GM12878 (cell line): ENCODE results near the gene ALG8.

ENCODE experiments used
- CHD2 ChIP-seq: IDR thresholded peaks from 2 replicates; pipeline ENCODE4 v1.6.1; 2011; ENCODE audit warnings: low read depth, low read length, improper control_type of control experiment, borderline replicate concordance
- EP300 ChIP-seq, 2 experiments: fragments of 150-350 bp in 1 of 2; IDR thresholded peaks; 2 replicates each; pipeline ENCODE4 v1.6.1; 2011 to 2012; ENCODE audit warnings: low read depth in 2 of 2, low read length in 2 of 2, borderline replicate concordance in 1 of 2, improper control_type of control experiment in 1 of 2, inconsistent platforms in 1 of 2; ENCODE audit not compliant: control insufficient read depth in 1 of 2
- FOXK2 ChIP-seq: fragments of 450-650 bp; IDR thresholded peaks from 2 replicates; pipeline ENCODE4 v1.6.1; 2017; ENCODE audit warnings: mild to moderate bottlenecking, moderate library complexity
- HDAC2 ChIP-seq: fragments of 200-600 bp; sonication (generic); IDR thresholded peaks from 2 replicates; pipeline ENCODE4 v1.6.1; 2017
- JUNB ChIP-seq: IDR thresholded peaks from 2 replicates; pipeline ENCODE4 v1.6.1; 2016; ENCODE audit warnings: antibody characterized with exemption, mild to moderate bottlenecking
- NRF1 ChIP-seq: conservative IDR thresholded peaks from 2 replicates; pipeline ENCODE4 v1.6.1; 2011; ENCODE audit warnings: mild to moderate bottlenecking, low read depth, low read length, improper control_type of control experiment
- POLR2AphosphoS5 ChIP-seq: IDR thresholded peaks from 2 replicates; pipeline ENCODE4 v1.6.1; 2011; ENCODE audit warnings: mild to moderate bottlenecking, low read length, inconsistent platforms
- SIX5 ChIP-seq: IDR thresholded peaks from 2 replicates; pipeline ENCODE4 v1.6.1; 2011; ENCODE audit warnings: mild to moderate bottlenecking, low read depth, low read length, moderate library complexity; ENCODE audit not compliant: severe bottlenecking
- ZNF217 ChIP-seq: fragments of 450-650 bp; IDR thresholded peaks from 2 replicates; pipeline ENCODE4 v1.6.1; 2017; ENCODE audit warnings: antibody characterized with exemption, mild to moderate bottlenecking
- TF ChIP-seq, protein P1 (sequence below): IDR thresholded peaks from 2 replicates; pipeline ENCODE4 v1.6.1; 2012; ENCODE audit warnings: low read depth, low read length, improper control_type of control experiment
- TF ChIP-seq, protein P2 (sequence below), 3 experiments: IDR thresholded peaks in 2 of 3; conservative IDR thresholded peaks in 1 of 3; 2 replicates each; pipeline ENCODE4 v1.5.1; 2011; ENCODE audit warnings: low read depth in 3 of 3, low read length in 3 of 3, mild to moderate bottlenecking in 3 of 3, control low read depth in 2 of 3, moderate library complexity in 2 of 3, inconsistent platforms in 1 of 3, mixed read lengths in 1 of 3; ENCODE audit not compliant: control insufficient read depth in 2 of 3, insufficient read depth in 1 of 3; ENCODE audit errors: extremely low read depth in 1 of 3
- TF ChIP-seq, protein P3 (sequence below): IDR thresholded peaks from 2 replicates; pipeline ENCODE4 v1.6.1; 2011; ENCODE audit warnings: low read depth, mild to moderate bottlenecking, low read length, moderate library complexity, borderline replicate concordance; ENCODE audit errors: extremely low read depth

DNA sequence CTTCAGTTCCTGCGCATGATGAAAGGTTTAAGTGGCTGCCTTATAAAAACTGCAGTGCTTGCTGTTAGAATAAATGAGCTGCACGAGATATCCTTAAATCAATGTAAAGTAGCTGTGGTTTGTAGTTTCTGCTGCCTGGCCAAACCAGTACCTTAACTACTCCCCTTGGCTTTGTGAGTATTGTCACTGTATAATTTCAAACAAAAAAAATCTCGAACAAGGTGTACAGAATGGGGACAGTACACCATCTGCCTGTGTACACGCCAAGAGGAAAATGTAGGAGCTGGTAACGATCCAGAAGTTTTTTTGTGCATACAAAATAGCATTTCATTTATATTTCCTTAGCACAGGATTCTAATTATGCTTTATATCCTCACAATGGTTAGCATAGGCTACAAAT lies 39.2 kb downstream of the ALG8 start:
- TF ChIP-seq, protein P1, sequence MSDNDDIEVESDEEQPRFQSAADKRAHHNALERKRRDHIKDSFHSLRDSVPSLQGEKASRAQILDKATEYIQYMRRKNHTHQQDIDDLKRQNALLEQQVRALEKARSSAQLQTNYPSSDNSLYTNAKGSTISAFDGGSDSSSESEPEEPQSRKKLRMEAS, result no peak
- TF ChIP-seq, protein P2, sequence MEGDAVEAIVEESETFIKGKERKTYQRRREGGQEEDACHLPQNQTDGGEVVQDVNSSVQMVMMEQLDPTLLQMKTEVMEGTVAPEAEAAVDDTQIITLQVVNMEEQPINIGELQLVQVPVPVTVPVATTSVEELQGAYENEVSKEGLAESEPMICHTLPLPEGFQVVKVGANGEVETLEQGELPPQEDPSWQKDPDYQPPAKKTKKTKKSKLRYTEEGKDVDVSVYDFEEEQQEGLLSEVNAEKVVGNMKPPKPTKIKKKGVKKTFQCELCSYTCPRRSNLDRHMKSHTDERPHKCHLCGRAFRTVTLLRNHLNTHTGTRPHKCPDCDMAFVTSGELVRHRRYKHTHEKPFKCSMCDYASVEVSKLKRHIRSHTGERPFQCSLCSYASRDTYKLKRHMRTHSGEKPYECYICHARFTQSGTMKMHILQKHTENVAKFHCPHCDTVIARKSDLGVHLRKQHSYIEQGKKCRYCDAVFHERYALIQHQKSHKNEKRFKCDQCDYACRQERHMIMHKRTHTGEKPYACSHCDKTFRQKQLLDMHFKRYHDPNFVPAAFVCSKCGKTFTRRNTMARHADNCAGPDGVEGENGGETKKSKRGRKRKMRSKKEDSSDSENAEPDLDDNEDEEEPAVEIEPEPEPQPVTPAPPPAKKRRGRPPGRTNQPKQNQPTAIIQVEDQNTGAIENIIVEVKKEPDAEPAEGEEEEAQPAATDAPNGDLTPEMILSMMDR (IDR thresholded peaks at IDR 0.05 in 2 of 3, conservative IDR thresholded peaks at IDR 0.05 in 1 of 3; ENCODE audit: control insufficient read depth in 2 of 3, extremely low read depth in 1 of 3, insufficient read depth in 1 of 3, low read depth in 3 of 3, low read length in 3 of 3), result no peak
- TF ChIP-seq EP300 (IDR thresholded peaks at IDR 0.05; ENCODE audit: borderline replicate concordance in 1 of 2, control insufficient read depth in 1 of 2, low read depth in 2 of 2, low read length in 2 of 2) (no peak), NRF1 (no peak), SIX5 (no peak), HDAC2 (no peak), POLR2AphosphoS5 (no peak), ZNF217 (no peak), JUNB (no peak), FOXK2 (no peak), CHD2 (no peak)
- TF ChIP-seq, protein P3, sequence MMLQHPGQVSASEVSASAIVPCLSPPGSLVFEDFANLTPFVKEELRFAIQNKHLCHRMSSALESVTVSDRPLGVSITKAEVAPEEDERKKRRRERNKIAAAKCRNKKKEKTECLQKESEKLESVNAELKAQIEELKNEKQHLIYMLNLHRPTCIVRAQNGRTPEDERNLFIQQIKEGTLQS, result no peak
